HepG2 (cell line): ENCODE results near the gene TIMM17A. TPM values are rescaled to one million over a fixed set of nuclear protein-coding genes. Genes with fewer than 3 reads are reported as not detected.
A peak's percentile ranks its signal among the peaks of the same experiment; 100 is the strongest.

ENCODE experiments used
- BCL6 ChIP-seq: IDR thresholded peaks from 2 replicates; pipeline ENCODE4 v1.6.1; 2016; ENCODE audit warnings: missing genetic modification reagents, missing compliant biosample characterization
- CBFB ChIP-seq: sonication (generic); formaldehyde crosslinking; IDR thresholded peaks from 2 replicates; pipeline ENCODE4 v1.4.0; 2020; ENCODE audit warnings: missing genetic modification reagents
- CHD4 ChIP-seq: fragments of 200-600 bp; sonication (generic); IDR thresholded peaks from 2 replicates; pipeline ENCODE4 v1.7.0; 2017; ENCODE audit warnings: mild to moderate bottlenecking, low read length, borderline replicate concordance
- HBP1 ChIP-seq: IDR thresholded peaks from 2 replicates; pipeline ENCODE4 v1.6.1; 2016; ENCODE audit warnings: low read depth, control low read depth
- HMGA1 ChIP-seq: sonication (generic); formaldehyde crosslinking; conservative IDR thresholded peaks from 2 replicates; pipeline ENCODE4 v1.4.0; 2020; ENCODE audit warnings: missing genetic modification reagents
- IKZF1 ChIP-seq: fragments of 450-650 bp; IDR thresholded peaks from 2 replicates; pipeline ENCODE4 v1.7.1; 2016
- JUND ChIP-seq: sonication (generic); formaldehyde crosslinking; IDR thresholded peaks from 2 replicates; pipeline ENCODE4 v1.8.0; 2022; ENCODE audit warnings: mild to moderate bottlenecking, missing genetic modification reagents
- NFKBIZ ChIP-seq: IDR thresholded peaks from 2 replicates; pipeline ENCODE4 v1.6.1; 2018; ENCODE audit warnings: missing genetic modification reagents, missing compliant biosample characterization
- POLR2AphosphoS5 ChIP-seq: IDR thresholded peaks from 2 replicates; pipeline ENCODE4 v1.6.1; 2012; ENCODE audit warnings: low read depth, low read length
- REXO4 ChIP-seq: sonication (generic); formaldehyde crosslinking; IDR thresholded peaks from 2 replicates; pipeline ENCODE4 v1.8.0; 2022; ENCODE audit warnings: missing genetic modification reagents, mild to moderate bottlenecking, borderline replicate concordance
- SP5 ChIP-seq: IDR thresholded peaks from 2 replicates; pipeline ENCODE4 v1.6.1; 2016; ENCODE audit warnings: low read depth, borderline replicate concordance
- TAF15 ChIP-seq: fragments of 200-400 bp; formaldehyde crosslinking; IDR thresholded peaks from one replicate; pipeline ENCODE4 v1.6.1; 2018; ENCODE audit warnings: mild to moderate bottlenecking, low read depth, low read length; ENCODE audit not compliant: poor library complexity, severe bottlenecking
- TARDBP ChIP-seq: sonication (generic); formaldehyde crosslinking; IDR thresholded peaks from 2 replicates; pipeline ENCODE4 v1.8.0; 2022; ENCODE audit warnings: mild to moderate bottlenecking, missing genetic modification reagents
- TCF7L2 ChIP-seq: IDR thresholded peaks from 2 replicates; pipeline ENCODE4 v1.6.1; 2011; ENCODE audit warnings: mild to moderate bottlenecking, low read depth, low read length, moderate library complexity
- TEAD2 ChIP-seq: sonication (generic); formaldehyde crosslinking; IDR thresholded peaks from 2 replicates; pipeline ENCODE4 v1.9.0; 2021; ENCODE audit warnings: missing genetic modification reagents
- ZMYM3 ChIP-seq: sonication (generic); formaldehyde crosslinking; IDR thresholded peaks from 2 replicates; pipeline ENCODE4 v1.5.1; 2020; ENCODE audit warnings: mild to moderate bottlenecking, missing genetic modification reagents
- ZNF121 ChIP-seq: sonication (generic); formaldehyde crosslinking; IDR thresholded peaks from 2 replicates; pipeline ENCODE4 v1.5.0; 2020; ENCODE audit warnings: mild to moderate bottlenecking, missing genetic modification reagents
- ZNF20 ChIP-seq: sonication (generic); formaldehyde crosslinking; IDR thresholded peaks from 2 replicates; pipeline ENCODE4 v1.4.0; 2020; ENCODE audit warnings: mild to moderate bottlenecking, moderate library complexity, missing genetic modification reagents
- ZNF264 ChIP-seq: sonication (generic); formaldehyde crosslinking; IDR thresholded peaks from 2 replicates; pipeline ENCODE4 v1.4.0; 2020; ENCODE audit warnings: missing genetic modification reagents
- ZNF460 ChIP-seq: sonication (generic); formaldehyde crosslinking; IDR thresholded peaks from 2 replicates; pipeline ENCODE4 v1.5.1; 2020; ENCODE audit warnings: missing genetic modification reagents, mild to moderate bottlenecking, borderline replicate concordance
- ZNF563 ChIP-seq: sonication (generic); formaldehyde crosslinking; IDR thresholded peaks from 2 replicates; pipeline ENCODE4 v1.8.0; 2022; ENCODE audit warnings: mild to moderate bottlenecking, moderate library complexity, missing genetic modification reagents
- ZNF569 ChIP-seq: sonication (generic); formaldehyde crosslinking; IDR thresholded peaks from 2 replicates; pipeline ENCODE4 v1.5.0; 2020; ENCODE audit warnings: mild to moderate bottlenecking, missing genetic modification reagents, moderate library complexity, borderline replicate concordance
- ZNF570 ChIP-seq: sonication (generic); formaldehyde crosslinking; IDR thresholded peaks from 2 replicates; pipeline ENCODE4 v1.4.0; 2020; ENCODE audit warnings: mild to moderate bottlenecking, missing genetic modification reagents, borderline replicate concordance
- ZNF629 ChIP-seq: sonication (generic); formaldehyde crosslinking; conservative IDR thresholded peaks from 2 replicates; pipeline ENCODE4 v1.5.0; 2020; ENCODE audit warnings: missing genetic modification reagents
- ZNF746 ChIP-seq: sonication (generic); formaldehyde crosslinking; IDR thresholded peaks from 2 replicates; pipeline ENCODE4 v1.8.0; 2022; ENCODE audit warnings: mild to moderate bottlenecking, missing genetic modification reagents
- ZSCAN29 ChIP-seq: sonication (generic); formaldehyde crosslinking; conservative IDR thresholded peaks from 2 replicates; pipeline ENCODE4 v1.4.0; 2020; ENCODE audit warnings: mild to moderate bottlenecking, missing genetic modification reagents
- polyA plus RNA-seq, 8 experiments: library from polyadenylated mRNA; depleted of rRNA in 3 of 8; stranded (reverse) in 7 of 8; unstranded in 1 of 8; fragments of >200 nt; fragmentation: Illumina TruSeq in 4 of 8; extraction: Trizol in 4 of 8; gene quantifications; 2 replicates each; pipeline versions ENCODE4 v1.2.1 to v1.2.3, GENCODE V29; 2011 to 2016; ENCODE audit warnings: low read depth in 4 of 8, missing spikeins in 1 of 8, mixed read lengths in 1 of 8; ENCODE audit not compliant: insufficient read depth in 1 of 8
- total RNA-seq, 5 experiments: library from RNA; depleted of rRNA; stranded (reverse); fragments of >200 nt; fragmentation: Illumina TruSeq; extraction: Trizol; gene quantifications; 2 replicates each; pipeline ENCODE4 v1.2.3, GENCODE V29; 2016; ENCODE audit warnings: low read depth in 1 of 5
- TF ChIP-seq, protein P1 (sequence below): sonication (generic); formaldehyde crosslinking; conservative IDR thresholded peaks from 2 replicates; pipeline ENCODE4 v1.8.1; 2023; ENCODE audit warnings: missing genetic modification reagents
- TF ChIP-seq, protein P2 (sequence below): sonication (generic); formaldehyde crosslinking; IDR thresholded peaks from 2 replicates; pipeline ENCODE4 v1.5.1; 2020; ENCODE audit warnings: missing genetic modification reagents, mild to moderate bottlenecking, borderline replicate concordance
- TF ChIP-seq, protein P3 (sequence below): sonication (generic); formaldehyde crosslinking; IDR thresholded peaks from 2 replicates; pipeline ENCODE4 v1.4.0; 2020; ENCODE audit warnings: missing genetic modification reagents

TIMM17A gene
- total and polyA plus RNA-seq, 2 of the 13 experiments (the other 11 are each of a cell fraction or from before 2014, with no cell fraction given), result 50.8 to 97.8 TPM

GRCh38 chr1:201954263-201955008, 867 bp upstream of the TIMM17A start (continued):
- TF ChIP-seq, protein P1, sequence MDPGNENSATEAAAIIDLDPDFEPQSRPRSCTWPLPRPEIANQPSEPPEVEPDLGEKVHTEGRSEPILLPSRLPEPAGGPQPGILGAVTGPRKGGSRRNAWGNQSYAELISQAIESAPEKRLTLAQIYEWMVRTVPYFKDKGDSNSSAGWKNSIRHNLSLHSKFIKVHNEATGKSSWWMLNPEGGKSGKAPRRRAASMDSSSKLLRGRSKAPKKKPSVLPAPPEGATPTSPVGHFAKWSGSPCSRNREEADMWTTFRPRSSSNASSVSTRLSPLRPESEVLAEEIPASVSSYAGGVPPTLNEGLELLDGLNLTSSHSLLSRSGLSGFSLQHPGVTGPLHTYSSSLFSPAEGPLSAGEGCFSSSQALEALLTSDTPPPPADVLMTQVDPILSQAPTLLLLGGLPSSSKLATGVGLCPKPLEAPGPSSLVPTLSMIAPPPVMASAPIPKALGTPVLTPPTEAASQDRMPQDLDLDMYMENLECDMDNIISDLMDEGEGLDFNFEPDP (CRISPR knock-in tag), result no peak
- no peak for TF ChIP-seq BCL6 (CRISPR knock-in tag)
- TF ChIP-seq HBP1 (CRISPR knock-in tag), result no peak
- no peak for TF ChIP-seq CBFB
- no peak for TF ChIP-seq NFKBIZ
- no peak for TF ChIP-seq ZNF20 (CRISPR knock-in tag)
- no peak for TF ChIP-seq TEAD2 (CRISPR knock-in tag)
- no peak for TF ChIP-seq IKZF1
- TF ChIP-seq ZNF570 (CRISPR knock-in tag), result no peak
- TF ChIP-seq TAF15, result no peak
- no peak for TF ChIP-seq ZNF264 (CRISPR knock-in tag)
- TF ChIP-seq SP5 (CRISPR knock-in tag), result 0 out of 2 replicates have a peak, but pooled peaks have one; percentile 3
- TF ChIP-seq JUND (CRISPR knock-in tag), result no peak
- no peak for TF ChIP-seq ZSCAN29 (CRISPR knock-in tag)
- TF ChIP-seq POLR2AphosphoS5, result no peak
- no peak for TF ChIP-seq ZNF569 (CRISPR knock-in tag)
- TF ChIP-seq HMGA1, result no peak
- peak; percentile 85 for TF ChIP-seq ZNF460 (CRISPR knock-in tag)
- no peak for TF ChIP-seq ZNF563 (CRISPR knock-in tag)
- no peak for TF ChIP-seq ZNF121 (CRISPR knock-in tag)
- TF ChIP-seq CHD4, result peak; percentile 78; the same call in 1 of the 2 replicates
- TF ChIP-seq TCF7L2, result no peak
- TF ChIP-seq ZNF629 (CRISPR knock-in tag), result no peak
- TF ChIP-seq, protein P2, sequence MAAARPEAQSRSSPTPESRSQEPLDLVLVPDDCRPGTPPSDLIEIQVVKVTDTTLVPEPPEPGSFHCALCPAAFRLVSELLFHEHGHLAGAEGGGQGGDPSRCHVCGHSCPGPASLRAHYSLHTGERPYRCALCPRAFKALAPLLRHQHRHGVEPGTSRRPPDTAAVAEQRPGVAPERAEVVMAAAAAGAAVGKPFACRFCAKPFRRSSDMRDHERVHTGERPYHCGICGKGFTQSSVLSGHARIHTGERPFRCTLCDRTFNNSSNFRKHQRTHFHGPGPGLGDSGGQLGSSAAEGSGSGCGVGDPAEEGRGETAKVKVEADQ (CRISPR knock-in tag), result no peak
- TF ChIP-seq REXO4 (CRISPR knock-in tag), result no peak
- TF ChIP-seq, protein P3, sequence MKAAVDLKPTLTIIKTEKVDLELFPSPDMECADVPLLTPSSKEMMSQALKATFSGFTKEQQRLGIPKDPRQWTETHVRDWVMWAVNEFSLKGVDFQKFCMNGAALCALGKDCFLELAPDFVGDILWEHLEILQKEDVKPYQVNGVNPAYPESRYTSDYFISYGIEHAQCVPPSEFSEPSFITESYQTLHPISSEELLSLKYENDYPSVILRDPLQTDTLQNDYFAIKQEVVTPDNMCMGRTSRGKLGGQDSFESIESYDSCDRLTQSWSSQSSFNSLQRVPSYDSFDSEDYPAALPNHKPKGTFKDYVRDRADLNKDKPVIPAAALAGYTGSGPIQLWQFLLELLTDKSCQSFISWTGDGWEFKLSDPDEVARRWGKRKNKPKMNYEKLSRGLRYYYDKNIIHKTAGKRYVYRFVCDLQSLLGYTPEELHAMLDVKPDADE, result no peak
- TF ChIP-seq ZMYM3 (CRISPR knock-in tag), result peak; percentile 43; the same call in 1 of the 2 replicates
- TF ChIP-seq ZNF746 (CRISPR knock-in tag), result no peak
- TF ChIP-seq TARDBP (CRISPR knock-in tag), result no peak
